Uterus (tissue), 4 donors: ENCODE results near the gene UGT1A7. TPM values are rescaled to one million over a fixed set of nuclear protein-coding genes. Genes with fewer than 3 reads are reported as not detected.

ENCODE experiments used
- DNase-seq, 2 donors: peaks; one replicate each; pipeline ENCODE4 v3.0.0-alpha.2; 2019 to 2020
- H3K27ac ChIP-seq, 2 donors: fragments of 200-600 bp; sonication (generic); 1 replicate in 1 of 2; 2 replicates in 1 of 2; pipeline ENCODE4 v1.5.1; 2016 to 2018
- H3K27me3 ChIP-seq, 2 donors: fragments of 200-600 bp; sonication (generic); one replicate each; pipeline ENCODE4 v1.5.1; 2018 to 2019; ENCODE audit warnings: control low read depth in 1 of 2
- H3K36me3 ChIP-seq, 2 donors: fragments of 200-600 bp; sonication (generic); one replicate each; pipeline ENCODE4 v1.5.1; 2019; ENCODE audit warnings: control low read depth in 1 of 2
- H3K4me1 ChIP-seq, 2 donors: fragments of 200-600 bp; sonication (generic); one replicate each; pipeline ENCODE4 v1.5.1; 2018 to 2019; ENCODE audit warnings: control low read depth in 1 of 2
- H3K4me3 ChIP-seq, 2 donors: fragments of 200-600 bp; sonication (generic); 1 replicate in 1 of 2; 2 replicates in 1 of 2; pipeline ENCODE4 v1.5.1; 2018 to 2019; ENCODE audit warnings: mild to moderate bottlenecking in 1 of 2
- H3K9me3 ChIP-seq, 2 donors: fragments of 200-600 bp; sonication (generic); one replicate each; pipeline ENCODE4 v1.5.1; 2019; ENCODE audit warnings: control low read depth in 1 of 2
- CTCF ChIP-seq, 4 experiments: fragments of 200-600 bp in 2 of 4; fragments of 450-650 bp in 2 of 4; sonication (generic) in 2 of 4; IDR thresholded peaks; one replicate each; pipeline ENCODE4 v1.5.1; 2016 to 2019; ENCODE audit warnings: antibody characterized with exemption in 4 of 4, mild to moderate bottlenecking in 2 of 4, moderate library complexity in 1 of 4
- POLR2A ChIP-seq, 2 donors: fragments of 450-650 bp; IDR thresholded peaks; one replicate each; pipeline ENCODE4 v1.6.1; 2016; ENCODE audit warnings: antibody characterized with exemption in 2 of 2, mild to moderate bottlenecking in 1 of 2, moderate library complexity in 1 of 2
- intact Hi-C: fragments of 100-400 bp; cut with DNase I; formaldehyde crosslinking; loops from one replicate; pipeline ENCODE4 v1.15.1; 2023; ENCODE audit warnings: low total_unique reads
- total RNA-seq, 4 donors: library from RNA; depleted of rRNA in 3 of 4; stranded (reverse); fragments of >200 nt in 3 of 4; gene quantifications; one replicate each; pipeline versions ENCODE4 v1.1.0 to v1.2.4, GENCODE V29; 2014 to 2023
- donor health status: DM: yes; HTN: yes; CAD: no.

UGT1A7 gene
- total RNA-seq, 4 donors from 2014 or later: 0.29 TPM; not detected in 3

GRCh38 chr2:233820774-233821105 lies 139.0 kb downstream of the UGT1A7 start:
- Histone ChIP-seq H3K9me3 (no peaks in the 10 kb centered on the region), H3K36me3 (no peaks in the 10 kb centered on the region), H3K27me3 (no peaks in the 10 kb centered on the region), H3K27ac (no peak overlapping the region), H3K4me1 (no peaks in the 10 kb centered on the region), H3K4me3 (no peak overlapping the region)
- TF ChIP-seq CTCF (IDR thresholded peaks at IDR 0.05): no peak
- TF ChIP-seq POLR2A (IDR thresholded peaks at IDR 0.05): no peak
- no peak for DNase-seq
- intact Hi-C loops: no loop called here

- Histone ChIP-seq H3K36me3 (no peaks in the 10 kb centered on the region), H3K9me3 (no peaks in the 10 kb centered on the region), H3K27me3 (no peaks in the 10 kb centered on the region), H3K27ac (no peak overlapping the region), H3K4me3 (no peak overlapping the region), H3K4me1 (no peaks in the 10 kb centered on the region)
- intact Hi-C loops: no loop called here
- no peak for TF ChIP-seq CTCF (IDR thresholded peaks at IDR 0.05)
- no peak for TF ChIP-seq POLR2A (IDR thresholded peaks at IDR 0.05)
- no peak for DNase-seq
Observed at GRCh38 chr2:233821196-233821595, 139.5 kb downstream of the UGT1A7 start.

GRCh38 chr2:233821709-233822100 lies 140.0 kb downstream of the UGT1A7 start:
- H3K27ac ChIP-seq: no peak overlapping the region
- intact Hi-C loops: no loop called here
- no peaks in the 10 kb centered on the region for H3K9me3 ChIP-seq
- H3K36me3 ChIP-seq: no peaks in the 10 kb centered on the region
- no peaks in the 10 kb centered on the region for H3K27me3 ChIP-seq
- no peak for TF ChIP-seq CTCF (IDR thresholded peaks at IDR 0.05)
- TF ChIP-seq POLR2A (IDR thresholded peaks at IDR 0.05): no peak
- H3K4me3 ChIP-seq: no peak overlapping the region
- no peaks in the 10 kb centered on the region for H3K4me1 ChIP-seq
- no peak for DNase-seq

GRCh38 chr2:233822101-233822771 lies 140.5 kb downstream of the UGT1A7 start:
- intact Hi-C loops: no loop called here
- H3K27me3 ChIP-seq: no peaks in the 10 kb centered on the region
- H3K27ac ChIP-seq: no peak overlapping the region
- H3K36me3 ChIP-seq: no peaks in the 10 kb centered on the region
- DNase-seq: no peak
- TF ChIP-seq CTCF (IDR thresholded peaks at IDR 0.05) (no peak), POLR2A (IDR thresholded peaks at IDR 0.05) (no peak)
- no peak overlapping the region for H3K4me3 ChIP-seq
- no peaks in the 10 kb centered on the region for H3K9me3 ChIP-seq
- H3K4me1 ChIP-seq: no peaks in the 10 kb centered on the region

Other genes starting within 250 kb of the UGT1A7 start
- gene USP40, start 115.1 kb upstream of the UGT1A7 start, total RNA-seq: 10 to 100 TPM; 14.7 to 60.2 (median 49.5) TPM
- gene UGT1A8, start 64.3 kb upstream of the UGT1A7 start, total RNA-seq: not detected
- not detected for gene UGT1A10, start 45.5 kb upstream of the UGT1A7 start, total RNA-seq
- gene UGT1A9, start 10.0 kb upstream of the UGT1A7 start, total RNA-seq: not detected
- gene UGT1A6, start 11.0 kb downstream of the UGT1A7 start, total RNA-seq: not detected
- gene UGT1A5, start 31.0 kb downstream of the UGT1A7 start, total RNA-seq: not detected
- gene UGT1A4, start 36.8 kb downstream of the UGT1A7 start, total RNA-seq: not detected
- not detected for gene UGT1A3, start 47.1 kb downstream of the UGT1A7 start, total RNA-seq
- not detected for gene UGT1A1, start 78.4 kb downstream of the UGT1A7 start, total RNA-seq
- gene MROH2A, start 96.4 kb downstream of the UGT1A7 start, total RNA-seq: not detected
- gene HJURP, start 172.6 kb downstream of the UGT1A7 start, total RNA-seq: 10 to 100 TPM in 1 of 4 donors, not detected in 3; 13.0 TPM
- gene TRPM8, start 235.5 kb downstream of the UGT1A7 start, total RNA-seq: under 1 TPM in 1 of 4 donors, not detected in 3; 0.35 TPM